GM12878 (cell line): Measurements from ENCODE around the gene ZNF644. TPM values are rescaled to one million over a fixed set of nuclear protein-coding genes. Genes with fewer than 3 reads are reported as not detected.

Experiments
- BACH1 ChIP-seq: fragments of 450-650 bp; IDR thresholded peaks from 2 replicates; pipeline ENCODE4 v1.6.1; 2017; ENCODE audit warnings: mild to moderate bottlenecking, borderline replicate concordance
- BCL11A ChIP-seq: IDR thresholded peaks from 2 replicates; pipeline ENCODE4 v1.6.1; 2011; ENCODE audit warnings: low read depth, low read length
- CEBPZ ChIP-seq: fragments of 150-350 bp; IDR thresholded peaks from 2 replicates; pipeline ENCODE4 v1.6.1; 2016; ENCODE audit warnings: low read depth, low read length
- EGR1 ChIP-seq, 2 experiments: IDR thresholded peaks; 1 replicate in 1 of 2; 2 replicates in 1 of 2; pipeline ENCODE4 v1.6.1; 2011 to 2012; ENCODE audit warnings: low read depth in 2 of 2, low read length in 2 of 2, borderline replicate concordance in 1 of 2, mild to moderate bottlenecking in 1 of 2, moderate library complexity in 1 of 2
- FOXM1 ChIP-seq: IDR thresholded peaks from 2 replicates; pipeline ENCODE4 v1.6.1; 2012; ENCODE audit warnings: low read depth, mild to moderate bottlenecking, inconsistent platforms, low read length, moderate library complexity
- HDAC2 ChIP-seq: fragments of 200-600 bp; sonication (generic); IDR thresholded peaks from 2 replicates; pipeline ENCODE4 v1.6.1; 2017
- MTA3 ChIP-seq: IDR thresholded peaks from 2 replicates; pipeline ENCODE4 v1.6.1; 2012; ENCODE audit warnings: low read length, inconsistent platforms, borderline replicate concordance
- MYC ChIP-seq: IDR thresholded peaks from 2 replicates; pipeline ENCODE4 v1.6.1; 2011; ENCODE audit warnings: mild to moderate bottlenecking, low read length, moderate library complexity, inconsistent platforms; ENCODE audit not compliant: insufficient read depth, insufficient replicate concordance, insufficient read length, severe bottlenecking
- NFIC ChIP-seq: IDR thresholded peaks from 2 replicates; pipeline ENCODE4 v1.6.1; 2012; ENCODE audit warnings: low read depth, mild to moderate bottlenecking, inconsistent platforms, low read length, moderate library complexity
- PAX5 ChIP-seq: IDR thresholded peaks from 2 replicates; pipeline ENCODE4 v1.6.1; 2011; ENCODE audit warnings: low read depth, low read length, borderline replicate concordance
- POU2F2 ChIP-seq: IDR thresholded peaks from 3 replicates; pipeline ENCODE4 v1.6.1; 2011; ENCODE audit warnings: low read depth, mild to moderate bottlenecking, low read length, borderline replicate concordance
- RCOR1 ChIP-seq: conservative IDR thresholded peaks from 2 replicates; pipeline ENCODE4 v1.6.1; 2012; ENCODE audit warnings: low read depth, low read length, improper control_type of control experiment
- RFX5 ChIP-seq: IDR thresholded peaks from 2 replicates; pipeline ENCODE4 v1.6.1; 2011; ENCODE audit warnings: low read depth, low read length, improper control_type of control experiment
- SIX5 ChIP-seq: IDR thresholded peaks from 2 replicates; pipeline ENCODE4 v1.6.1; 2011; ENCODE audit warnings: mild to moderate bottlenecking, low read depth, low read length, moderate library complexity; ENCODE audit not compliant: severe bottlenecking
- SKIL ChIP-seq: fragments of 450-650 bp; IDR thresholded peaks from 2 replicates; pipeline ENCODE4 v1.6.1; 2017; ENCODE audit warnings: mild to moderate bottlenecking, low read depth, inconsistent platforms; ENCODE audit not compliant: poor library complexity, severe bottlenecking
- SMAD1 ChIP-seq: fragments of 450-650 bp; IDR thresholded peaks from 2 replicates; pipeline ENCODE4 v1.6.1; 2018; ENCODE audit warnings: mild to moderate bottlenecking, low read depth; ENCODE audit not compliant: partially characterized antibody
- YBX1 ChIP-seq: fragments of 450-650 bp; IDR thresholded peaks from 2 replicates; pipeline ENCODE4 v1.6.1; 2016; ENCODE audit warnings: antibody characterized with exemption
- YY1 ChIP-seq: IDR thresholded peaks from 2 replicates; pipeline ENCODE4 v1.6.1; 2011; ENCODE audit warnings: low read depth, mild to moderate bottlenecking, low read length
- ZNF207 ChIP-seq: fragments of 450-650 bp; IDR thresholded peaks from 2 replicates; pipeline ENCODE4 v1.6.1; 2014; ENCODE audit warnings: antibody characterized with exemption, mild to moderate bottlenecking, borderline replicate concordance
- polyA plus RNA-seq, 11 experiments: library from polyadenylated mRNA; depleted of rRNA in 4 of 11; unstranded in 6 of 11; stranded (reverse) in 5 of 11; fragments of >200 nt; fragmentation: Nextera tagmentation in 4 of 11; fragmentation: Illumina TruSeq in 1 of 11; extraction: Ambion mirVana in 4 of 11; extraction: Trizol in 1 of 11; gene quantifications; 1 replicate in 1 of 11; 2 replicates in 10 of 11; pipeline versions ENCODE4 v1.2.1 to v1.2.3, GENCODE V29; 2011 to 2016; ENCODE audit warnings: inconsistent platforms in 2 of 11, missing spikeins in 2 of 11, low read depth in 1 of 11
- total RNA-seq, 4 experiments: library from RNA; depleted of rRNA in 3 of 4; stranded (reverse); fragments of >200 nt in 3 of 4; fragmentation: Illumina TruSeq in 1 of 4; extraction: Trizol in 1 of 4; gene quantifications; 2 replicates each; pipeline versions ENCODE4 v1.2.1 to v1.2.3, GENCODE V29; 2013 to 2021
- TF ChIP-seq, protein P1 (sequence below): fragments of 450-650 bp; conservative IDR thresholded peaks from 2 replicates; pipeline ENCODE4 v1.6.1; 2017; ENCODE audit warnings: mild to moderate bottlenecking, moderate library complexity

The ZNF644 gene
- total and polyA plus RNA-seq, 10 of the 15 experiments (the other 5 are each of a cell fraction or from before 2014, with no cell fraction given) = 17.7 to 55.3 (median 29.5) TPM

- no peak for TF ChIP-seq MTA3
- TF ChIP-seq ZNF207 = no peak
- no peak for TF ChIP-seq MYC
- TF ChIP-seq RCOR1 = no peak
- peak; percentile 69 for TF ChIP-seq SMAD1
- TF ChIP-seq, protein P1, sequence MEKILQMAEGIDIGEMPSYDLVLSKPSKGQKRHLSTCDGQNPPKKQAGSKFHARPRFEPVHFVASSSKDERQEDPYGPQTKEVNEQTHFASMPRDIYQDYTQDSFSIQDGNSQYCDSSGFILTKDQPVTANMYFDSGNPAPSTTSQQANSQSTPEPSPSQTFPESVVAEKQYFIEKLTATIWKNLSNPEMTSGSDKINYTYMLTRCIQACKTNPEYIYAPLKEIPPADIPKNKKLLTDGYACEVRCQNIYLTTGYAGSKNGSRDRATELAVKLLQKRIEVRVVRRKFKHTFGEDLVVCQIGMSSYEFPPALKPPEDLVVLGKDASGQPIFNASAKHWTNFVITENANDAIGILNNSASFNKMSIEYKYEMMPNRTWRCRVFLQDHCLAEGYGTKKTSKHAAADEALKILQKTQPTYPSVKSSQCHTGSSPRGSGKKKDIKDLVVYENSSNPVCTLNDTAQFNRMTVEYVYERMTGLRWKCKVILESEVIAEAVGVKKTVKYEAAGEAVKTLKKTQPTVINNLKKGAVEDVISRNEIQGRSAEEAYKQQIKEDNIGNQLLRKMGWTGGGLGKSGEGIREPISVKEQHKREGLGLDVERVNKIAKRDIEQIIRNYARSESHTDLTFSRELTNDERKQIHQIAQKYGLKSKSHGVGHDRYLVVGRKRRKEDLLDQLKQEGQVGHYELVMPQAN = peak; percentile 22; the same call in 1 of the 2 replicates
- no peak for TF ChIP-seq SIX5
- no peak for TF ChIP-seq FOXM1
- TF ChIP-seq EGR1 (IDR thresholded peaks at IDR 0.05; ENCODE audit: borderline replicate concordance in 1 of 2, low read depth in 2 of 2, low read length in 2 of 2) = no peak
- no peak for TF ChIP-seq SKIL
- no peak for TF ChIP-seq PAX5
- TF ChIP-seq POU2F2 = peak; percentile 52; the same call in 1 of the 3 replicates
- no peak for TF ChIP-seq YBX1
- no peak for TF ChIP-seq CEBPZ
- 0 out of 2 replicates have a peak, but pooled peaks have one; percentile 15 for TF ChIP-seq BCL11A
- TF ChIP-seq YY1 = peak; percentile 90; the same call in 1 of the 2 replicates
- TF ChIP-seq BACH1 = no peak
- TF ChIP-seq RFX5 = no peak
- no peak for TF ChIP-seq HDAC2
- no peak for TF ChIP-seq NFIC
Measured at GRCh38 chr1:91020967-91021685, 709 bp downstream of the ZNF644 start (continued).
